Mesendoderm (in vitro differentiated cells): Measurements from ENCODE around the gene TMEM178B.
A peak's percentile ranks its signal among the peaks of the same experiment; 100 is the strongest.
"Not testable (repeated sequence)": the region's sequence is repeated elsewhere in the genome, so short reads cannot be mapped to it uniquely, and the experiment has no call there.

Source experiments
- DNase-seq: peaks from one replicate; pipeline ENCODE4 v3.0.0; 2013
- H2AK5ac ChIP-seq: 2 replicates; pipeline ENCODE4 v1.6.1; 2013; ENCODE audit warnings: low read length, inconsistent platforms
- H2BK120ac ChIP-seq: 2 replicates; pipeline ENCODE4 v1.6.1; 2013; ENCODE audit warnings: low read depth, mild to moderate bottlenecking, low read length, moderate library complexity, mixed read lengths
- H2BK15ac ChIP-seq: replicated peaks from 2 replicates; pipeline ENCODE4 v1.6.1; 2013; ENCODE audit warnings: low read depth, mild to moderate bottlenecking, moderate library complexity
- H2BK5ac ChIP-seq: 2 replicates; pipeline ENCODE4 v1.6.1; 2013; ENCODE audit warnings: low read length, inconsistent platforms
- H3K18ac ChIP-seq: 2 replicates; pipeline ENCODE4 v1.6.1; 2013; ENCODE audit warnings: mild to moderate bottlenecking, low read length, mixed read lengths
- H3K23ac ChIP-seq: one replicate; pipeline ENCODE4 v1.6.1; 2013; ENCODE audit warnings: low read length
- H3K27ac ChIP-seq: 2 replicates; pipeline ENCODE4 v1.5.1; 2013; ENCODE audit warnings: low read depth, mild to moderate bottlenecking, inconsistent platforms, low read length, moderate library complexity
- H3K27me3 ChIP-seq: 2 replicates; pipeline ENCODE4 v1.6.1; 2013; ENCODE audit warnings: low read length, control low read depth, mild to moderate bottlenecking, inconsistent platforms; ENCODE audit not compliant: insufficient read depth, poor library complexity
- H3K36me3 ChIP-seq: 2 replicates; pipeline ENCODE4 v1.6.1; 2013; ENCODE audit warnings: low read length, inconsistent platforms; ENCODE audit not compliant: control insufficient read depth, insufficient read depth
- H3K4ac ChIP-seq: one replicate; pipeline ENCODE4 v1.6.1; 2013; ENCODE audit warnings: low read depth, mild to moderate bottlenecking, low read length, moderate library complexity
- H3K4me1 ChIP-seq: 2 replicates; pipeline ENCODE4 v1.6.1; 2013; ENCODE audit warnings: low read depth, low read length, inconsistent platforms; ENCODE audit not compliant: control insufficient read depth
- H3K4me2 ChIP-seq: 2 replicates; pipeline ENCODE4 v1.6.1; 2013; ENCODE audit warnings: low read length
- H3K4me3 ChIP-seq: 2 replicates; pipeline ENCODE4 v1.5.1; 2013; ENCODE audit warnings: mild to moderate bottlenecking, low read length
- H3K56ac ChIP-seq: one replicate; pipeline ENCODE4 v1.6.1; 2013; ENCODE audit warnings: low read length
- H3K79me1 ChIP-seq: 2 replicates; pipeline ENCODE4 v1.6.1; 2013; ENCODE audit warnings: low read length, inconsistent platforms
- H3K79me2 ChIP-seq: 2 replicates; pipeline ENCODE4 v1.6.1; 2013; ENCODE audit warnings: mild to moderate bottlenecking, low read length; ENCODE audit not compliant: control insufficient read depth, insufficient read depth
- H3K9ac ChIP-seq: 2 replicates; pipeline ENCODE4 v1.6.1; 2013; ENCODE audit warnings: low read length, inconsistent platforms
- H4K5ac ChIP-seq: one replicate; pipeline ENCODE4 v1.6.1; 2013; ENCODE audit warnings: low read length
- H4K8ac ChIP-seq: one replicate; pipeline ENCODE4 v1.6.1; 2013; ENCODE audit warnings: low read depth, mild to moderate bottlenecking, control low read depth, low read length, moderate library complexity
- WGBS: extraction: QIAGEN DNeasy Blood & Tissue Kit; methylation state at CpG from one replicate; pipeline ENCODE4 v1.1.7; 2013; ENCODE audit warnings: low lambda C conversion rate, missing lambda C conversion rate; ENCODE audit not compliant: insufficient coverage; ENCODE audit errors: extremely low coverage; 5-methylcytosine and 5-hydroxymethylcytosine counted together

The TMEM178B gene

DNA sequence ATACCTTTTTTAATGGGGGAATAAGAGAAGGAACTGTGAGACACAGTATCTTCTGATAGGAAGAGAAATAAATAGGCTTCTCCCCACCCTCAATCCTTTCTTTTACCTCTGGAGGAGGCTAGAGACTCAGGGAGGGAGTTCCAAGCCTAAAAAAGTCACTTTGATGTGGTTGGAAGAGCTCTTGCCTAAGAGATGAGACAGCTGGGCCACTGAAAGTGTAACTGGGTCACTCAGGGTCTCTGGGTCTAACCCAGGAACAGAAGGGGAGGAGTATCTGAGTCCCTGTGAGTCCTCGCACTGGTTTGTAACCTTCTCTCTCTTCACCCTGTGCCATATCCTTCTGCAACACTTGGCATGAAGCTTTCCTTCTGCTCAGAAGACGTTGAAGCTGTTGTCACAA, 254.4 kb downstream of the TMEM178B start:
- no peak for DNase-seq
- Histone ChIP-seq H3K9ac (no peak overlapping the region), H3K79me2 (no peaks in the 10 kb centered on the region), H3K23ac (no peak overlapping the region), H3K27ac (no peak overlapping the region), H4K8ac (no peak overlapping the region), H3K4me1 (no peaks in the 10 kb centered on the region), H4K5ac (no peak overlapping the region), H3K4ac (no peak overlapping the region), H3K56ac (no peak overlapping the region), H2AK5ac (no peak overlapping the region), H3K18ac (no peak overlapping the region), H3K27me3 (no peaks in the 10 kb centered on the region), H2BK120ac (no peak overlapping the region), H3K79me1 (no peaks in the 10 kb centered on the region), H2BK15ac (no peak overlapping the region), H2BK5ac (no peak overlapping the region), H3K4me3 (no peak overlapping the region), H3K4me2 (no peak overlapping the region), H3K36me3 (no peaks in the 10 kb centered on the region)
- WGBS, result no CpG with 5 or more reads among the region's 2 CpGs

GRCh38 chr7:141330285-141330684, 256.4 kb downstream of the TMEM178B start:
- not testable (repeated sequence) for H2BK15ac ChIP-seq, H3K27ac ChIP-seq, H3K18ac ChIP-seq, H2BK120ac ChIP-seq, H3K79me1 ChIP-seq, H2AK5ac ChIP-seq, H3K9ac ChIP-seq, H3K27me3 ChIP-seq, H3K56ac ChIP-seq, H3K79me2 ChIP-seq, DNase-seq, H2BK5ac ChIP-seq, H4K5ac ChIP-seq, H4K8ac ChIP-seq, H3K4me2 ChIP-seq, H3K4ac ChIP-seq, H3K23ac ChIP-seq, H3K4me3 ChIP-seq, H3K36me3 ChIP-seq, H3K4me1 ChIP-seq
- WGBS, result no CpG with 5 or more reads among the region's 2 CpGs

GRCh38 chr7:141333459-141333858, 259.6 kb downstream of the TMEM178B start:
- Histone ChIP-seq H4K5ac (no peak overlapping the region), H3K36me3 (no peaks in the 10 kb centered on the region), H3K18ac (no peak overlapping the region), H3K4ac (no peak overlapping the region), H3K27me3 (no peaks in the 10 kb centered on the region), H4K8ac (no peak overlapping the region), H2AK5ac (no peak overlapping the region), H3K4me2 (no peak overlapping the region), H3K79me2 (no peaks in the 10 kb centered on the region), H2BK5ac (no peak overlapping the region), H3K56ac (no peak overlapping the region), H3K79me1 (no peaks in the 10 kb centered on the region), H2BK15ac (no peak overlapping the region), H3K9ac (no peak overlapping the region), H3K4me3 (no peak overlapping the region), H2BK120ac (no peak overlapping the region), H3K4me1 (no peaks in the 10 kb centered on the region), H3K23ac (no peak overlapping the region), H3K27ac (no peak overlapping the region)
- peak; percentile 80 for DNase-seq
- no CpG with 5 or more reads among the region's 4 CpGs for WGBS

- no peak overlapping the region for H2BK5ac ChIP-seq
- H3K27ac ChIP-seq, result no peak overlapping the region
- H3K56ac ChIP-seq, result no peak overlapping the region
- H3K4me3 ChIP-seq, result no peak overlapping the region
- H3K4me1 ChIP-seq, result no peaks in the 10 kb centered on the region
- H3K4me2 ChIP-seq, result no peak overlapping the region
- no peak overlapping the region for H4K8ac ChIP-seq
- H4K5ac ChIP-seq, result no peak overlapping the region
- no peaks in the 10 kb centered on the region for H3K79me1 ChIP-seq
- no CpG with 5 or more reads among the region's 4 CpGs for WGBS
- H2BK15ac ChIP-seq, result no peak overlapping the region
- no peak overlapping the region for H3K18ac ChIP-seq
- peak; percentile 43 for DNase-seq
- H3K79me2 ChIP-seq, result no peaks in the 10 kb centered on the region
- no peaks in the 10 kb centered on the region for H3K27me3 ChIP-seq
- no peak overlapping the region for H2AK5ac ChIP-seq
- no peak overlapping the region for H2BK120ac ChIP-seq
- no peaks in the 10 kb centered on the region for H3K36me3 ChIP-seq
- H3K9ac ChIP-seq, result no peak overlapping the region
- no peak overlapping the region for H3K4ac ChIP-seq
- no peak overlapping the region for H3K23ac ChIP-seq
Measured at GRCh38 chr7:141335164-141335563, 261.3 kb downstream of the TMEM178B start.

- H3K23ac ChIP-seq, result no peak overlapping the region
- H3K4ac ChIP-seq, result no peak overlapping the region
- no peak overlapping the region for H3K4me3 ChIP-seq
- no peaks in the 10 kb centered on the region for H3K27me3 ChIP-seq
- H4K5ac ChIP-seq, result no peak overlapping the region
- H2BK15ac ChIP-seq, result no peak overlapping the region
- H3K56ac ChIP-seq, result no peak overlapping the region
- H3K36me3 ChIP-seq, result no peaks in the 10 kb centered on the region
- no peak overlapping the region for H3K9ac ChIP-seq
- no peak overlapping the region for H2BK120ac ChIP-seq
- no peaks in the 10 kb centered on the region for H3K79me2 ChIP-seq
- no peaks in the 10 kb centered on the region for H3K4me1 ChIP-seq
- H3K79me1 ChIP-seq, result no peaks in the 10 kb centered on the region
- H3K4me2 ChIP-seq, result no peak overlapping the region
- H4K8ac ChIP-seq, result no peak overlapping the region
- no peak overlapping the region for H3K27ac ChIP-seq
- DNase-seq, result peak; percentile 30
- H2BK5ac ChIP-seq, result no peak overlapping the region
- no CpG with 5 or more reads among the region's 1 CpG for WGBS
- no peak overlapping the region for H2AK5ac ChIP-seq
- H3K18ac ChIP-seq, result no peak overlapping the region
Measured at GRCh38 chr7:141339603-141340002, 265.7 kb downstream of the TMEM178B start.

- Histone ChIP-seq H3K4me3 (no peak overlapping the region), H3K27me3 (no peaks in the 10 kb centered on the region), H3K56ac (no peak overlapping the region), H2BK120ac (no peak overlapping the region), H3K18ac (no peak overlapping the region), H4K8ac (no peak overlapping the region), H2BK15ac (no peak overlapping the region), H3K79me1 (no peaks in the 10 kb centered on the region), H3K36me3 (no peaks in the 10 kb centered on the region), H2AK5ac (no peak overlapping the region), H3K4me1 (no peaks in the 10 kb centered on the region), H2BK5ac (no peak overlapping the region), H3K9ac (no peak overlapping the region), H3K4me2 (no peak overlapping the region), H3K79me2 (no peaks in the 10 kb centered on the region), H3K27ac (no peak overlapping the region), H3K23ac (no peak overlapping the region), H4K5ac (no peak overlapping the region), H3K4ac (no peak overlapping the region)
- no CpG with 5 or more reads among the region's 4 CpGs for WGBS
- DNase-seq, result no peak
Measured at GRCh38 chr7:141340991-141341390, 267.1 kb downstream of the TMEM178B start.
